ENCODE measurements around the gene CWC27.

Gene CWC27, protein sequence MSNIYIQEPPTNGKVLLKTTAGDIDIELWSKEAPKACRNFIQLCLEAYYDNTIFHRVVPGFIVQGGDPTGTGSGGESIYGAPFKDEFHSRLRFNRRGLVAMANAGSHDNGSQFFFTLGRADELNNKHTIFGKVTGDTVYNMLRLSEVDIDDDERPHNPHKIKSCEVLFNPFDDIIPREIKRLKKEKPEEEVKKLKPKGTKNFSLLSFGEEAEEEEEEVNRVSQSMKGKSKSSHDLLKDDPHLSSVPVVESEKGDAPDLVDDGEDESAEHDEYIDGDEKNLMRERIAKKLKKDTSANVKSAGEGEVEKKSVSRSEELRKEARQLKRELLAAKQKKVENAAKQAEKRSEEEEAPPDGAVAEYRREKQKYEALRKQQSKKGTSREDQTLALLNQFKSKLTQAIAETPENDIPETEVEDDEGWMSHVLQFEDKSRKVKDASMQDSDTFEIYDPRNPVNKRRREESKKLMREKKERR

GRCh38 chr5:64768358-64769312 lies at the start of gene CWC27, which contains the start of gene SREK1IP1:
CWC27 (plus strand) TSS chr5:64768930; CDS start chr5:64769147, 217 bp downstream.
SREK1IP1 (minus strand) TSS chr5:64768691; CDS start chr5:64768517, 174 bp downstream.
- H3K9me3 ChIP-seq (ENCODE audit: control insufficient read depth, low read depth, low read length), result no peaks in the 10 kb centered on the region
- peak within 1 kb of the TSS; percentile 99 for H3K9ac ChIP-seq (ENCODE audit: low read length)
- H3K4me1 ChIP-seq (ENCODE audit: control insufficient read depth, low read depth, low read length), result peaks cover 9% of the 10 kb centered on the region
- no peaks in the 10 kb centered on the region for H3K27me3 ChIP-seq (ENCODE audit: control insufficient read depth, insufficient read depth, low read length)
- H3K4me3 ChIP-seq (ENCODE audit: low read length), result peak within 1 kb of the TSS; percentile 94
- H3K27ac ChIP-seq (ENCODE audit: low read length), result peak within 1 kb of the TSS; percentile 100
- peaks cover 22% of the 10 kb centered on the region for H3K36me3 ChIP-seq (ENCODE audit: control insufficient read depth, low read depth, low read length)

GRCh38 chr5:64722588-64722987 lies 46.1 kb upstream of the CWC27 start:
- Histone ChIP-seq H3K27me3 (ENCODE audit: control insufficient read depth, insufficient read depth, low read length) (no peaks in the 10 kb centered on the region), H3K27ac (ENCODE audit: low read length) (no peak overlapping the region), H3K9me3 (ENCODE audit: control insufficient read depth, low read depth, low read length) (no peaks in the 10 kb centered on the region), H3K4me3 (ENCODE audit: low read length) (no peak overlapping the region), H3K36me3 (ENCODE audit: control insufficient read depth, low read depth, low read length) (peaks cover 11% of the 10 kb centered on the region), H3K4me1 (ENCODE audit: control insufficient read depth, low read depth, low read length) (no peaks in the 10 kb centered on the region), H3K9ac (ENCODE audit: low read length) (no peak overlapping the region)

DNA sequence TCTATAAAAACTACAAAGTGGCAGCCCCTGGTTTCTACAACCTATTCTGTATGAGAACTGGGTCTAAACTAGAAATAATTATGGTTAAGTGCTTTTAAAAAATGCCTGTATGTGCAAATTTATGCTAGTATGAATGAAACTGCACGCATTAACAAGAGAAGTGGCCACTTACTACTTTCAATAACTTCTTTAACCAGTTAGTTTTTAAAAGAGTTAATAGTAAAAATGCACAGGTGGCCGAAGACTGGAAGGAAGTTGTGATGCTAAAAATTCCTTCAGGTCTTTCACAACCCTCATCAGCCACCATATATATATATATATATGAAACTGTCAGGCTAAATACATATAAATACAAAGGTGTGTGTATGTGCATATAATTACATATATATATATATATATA lies 41.6 kb upstream of the CWC27 start:
- Histone ChIP-seq H3K4me1 (ENCODE audit: control insufficient read depth, low read depth, low read length) (no peaks in the 10 kb centered on the region), H3K9ac (ENCODE audit: low read length) (no peak overlapping the region), H3K9me3 (ENCODE audit: control insufficient read depth, low read depth, low read length) (no peaks in the 10 kb centered on the region), H3K36me3 (ENCODE audit: control insufficient read depth, low read depth, low read length) (peaks cover 16% of the 10 kb centered on the region), H3K27ac (ENCODE audit: low read length) (no peak overlapping the region), H3K4me3 (ENCODE audit: low read length) (no peak overlapping the region), H3K27me3 (ENCODE audit: control insufficient read depth, insufficient read depth, low read length) (no peaks in the 10 kb centered on the region)

DNA sequence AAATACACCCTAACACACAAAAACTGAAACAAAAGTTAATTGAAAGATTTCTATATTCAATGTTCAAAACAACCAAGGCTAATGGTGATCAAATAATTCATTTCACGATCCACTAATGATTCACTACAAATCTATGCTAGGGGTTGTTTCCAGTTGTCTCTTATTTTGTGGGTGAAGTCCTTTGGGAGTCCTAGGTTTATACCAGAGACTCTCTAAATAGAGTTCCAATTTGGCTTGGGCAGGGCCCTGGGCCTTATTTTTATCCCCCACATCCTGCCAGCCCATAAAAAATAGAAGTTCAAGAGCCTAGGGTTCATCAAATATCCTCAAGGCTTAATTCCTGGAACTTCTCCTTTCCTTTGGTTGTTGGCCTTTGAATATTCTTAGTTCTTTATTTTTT lies 26.3 kb upstream of the CWC27 start:
- H3K4me3 ChIP-seq (ENCODE audit: low read length), result no peak overlapping the region

DNA sequence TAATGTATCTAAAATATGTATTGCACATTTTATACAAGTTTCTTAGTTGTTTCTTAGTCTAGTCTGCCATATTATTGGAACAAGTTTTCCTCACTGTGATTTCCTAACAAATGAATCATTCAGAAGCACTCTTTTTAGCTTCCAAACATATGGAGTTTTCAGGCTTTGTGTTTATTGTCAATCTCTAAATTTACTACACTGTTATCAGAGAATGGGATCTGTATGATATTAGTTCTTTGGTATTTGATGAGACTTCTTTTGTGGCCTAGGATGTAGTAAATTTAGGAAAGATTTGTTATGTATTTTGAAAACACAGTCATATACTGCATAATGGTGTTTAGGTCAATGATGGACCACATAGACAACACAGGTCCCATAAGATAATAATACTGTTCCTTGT lies 25.9 kb upstream of the CWC27 start:
- H3K4me1 ChIP-seq (ENCODE audit: control insufficient read depth, low read depth, low read length), result peaks cover 3% of the 10 kb centered on the region
- no peaks in the 10 kb centered on the region for H3K9me3 ChIP-seq (ENCODE audit: control insufficient read depth, low read depth, low read length)
- H3K27me3 ChIP-seq (ENCODE audit: control insufficient read depth, insufficient read depth, low read length), result no peaks in the 10 kb centered on the region
- no peak overlapping the region for H3K9ac ChIP-seq (ENCODE audit: low read length)
- H3K36me3 ChIP-seq (ENCODE audit: control insufficient read depth, low read depth, low read length), result peaks cover 23% of the 10 kb centered on the region
- no peak overlapping the region for H3K27ac ChIP-seq (ENCODE audit: low read length)
- H3K4me3 ChIP-seq (ENCODE audit: low read length), result no peak overlapping the region

More for the DNA sequence above, 26.3 kb upstream of the CWC27 start:
- Histone ChIP-seq H3K9ac (ENCODE audit: low read length) (no peak overlapping the region), H3K27ac (ENCODE audit: low read length) (no peak overlapping the region), H3K27me3 (ENCODE audit: control insufficient read depth, insufficient read depth, low read length) (no peaks in the 10 kb centered on the region), H3K4me1 (ENCODE audit: control insufficient read depth, low read depth, low read length) (peaks cover 3% of the 10 kb centered on the region), H3K36me3 (ENCODE audit: control insufficient read depth, low read depth, low read length) (peaks cover 24% of the 10 kb centered on the region), H3K9me3 (ENCODE audit: control insufficient read depth, low read depth, low read length) (no peaks in the 10 kb centered on the region)

DNA sequence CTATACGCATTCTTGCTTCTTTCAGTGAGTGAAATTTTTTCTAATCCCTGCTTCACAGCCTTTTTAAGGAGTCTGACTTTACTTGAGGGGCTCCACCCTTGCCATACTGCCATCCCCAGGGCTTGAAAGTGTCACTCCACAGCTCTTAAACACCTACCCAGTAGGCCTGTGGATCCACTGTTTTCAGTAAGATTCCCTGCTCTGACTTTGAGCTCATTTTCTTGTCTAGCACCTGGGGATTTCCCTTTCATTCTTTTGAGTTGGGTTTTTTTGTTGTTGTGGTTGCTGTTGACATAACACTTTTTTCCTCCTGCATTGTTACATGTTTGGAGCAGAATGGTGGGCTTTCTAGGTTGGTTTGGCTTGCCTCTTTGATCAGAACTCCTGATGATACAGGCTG lies 23.8 kb upstream of the CWC27 start:
- no peak overlapping the region for H3K27ac ChIP-seq (ENCODE audit: low read length)

DNA sequence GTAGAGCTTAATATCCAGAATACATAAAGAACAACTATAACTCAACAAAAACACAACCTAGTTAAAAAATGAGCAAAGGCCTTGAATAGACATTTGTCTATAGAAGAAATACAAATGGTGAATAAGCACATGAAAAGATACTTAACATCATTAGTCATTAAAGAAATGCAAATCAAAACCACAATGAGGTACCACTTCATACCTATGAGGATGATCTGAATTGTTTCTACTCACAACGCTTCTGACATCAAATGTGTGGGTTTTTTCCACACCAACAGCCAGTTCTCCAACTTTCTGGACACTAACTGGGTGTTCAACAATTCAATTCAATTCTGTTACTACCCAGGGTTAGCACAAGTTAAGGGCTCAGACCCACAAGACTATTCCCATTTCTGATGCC lies 22.3 kb upstream of the CWC27 start:
- Histone ChIP-seq H3K9ac (ENCODE audit: low read length) (no peak overlapping the region), H3K4me3 (ENCODE audit: low read length) (no peak overlapping the region), H3K9me3 (ENCODE audit: control insufficient read depth, low read depth, low read length) (no peaks in the 10 kb centered on the region), H3K4me1 (ENCODE audit: control insufficient read depth, low read depth, low read length) (peaks cover 3% of the 10 kb centered on the region), H3K36me3 (ENCODE audit: control insufficient read depth, low read depth, low read length) (no peaks in the 10 kb centered on the region), H3K27me3 (ENCODE audit: control insufficient read depth, insufficient read depth, low read length) (no peaks in the 10 kb centered on the region), H3K27ac (ENCODE audit: low read length) (no peak overlapping the region)

More for the DNA sequence above, 23.8 kb upstream of the CWC27 start:
- H3K4me3 ChIP-seq (ENCODE audit: low read length), result no peak overlapping the region
- H3K36me3 ChIP-seq (ENCODE audit: control insufficient read depth, low read depth, low read length), result peaks cover 8% of the 10 kb centered on the region
- H3K9ac ChIP-seq (ENCODE audit: low read length), result no peak overlapping the region
- no peaks in the 10 kb centered on the region for H3K27me3 ChIP-seq (ENCODE audit: control insufficient read depth, insufficient read depth, low read length)
- H3K9me3 ChIP-seq (ENCODE audit: control insufficient read depth, low read depth, low read length), result no peaks in the 10 kb centered on the region
- H3K4me1 ChIP-seq (ENCODE audit: control insufficient read depth, low read depth, low read length), result peaks cover 3% of the 10 kb centered on the region

DNA sequence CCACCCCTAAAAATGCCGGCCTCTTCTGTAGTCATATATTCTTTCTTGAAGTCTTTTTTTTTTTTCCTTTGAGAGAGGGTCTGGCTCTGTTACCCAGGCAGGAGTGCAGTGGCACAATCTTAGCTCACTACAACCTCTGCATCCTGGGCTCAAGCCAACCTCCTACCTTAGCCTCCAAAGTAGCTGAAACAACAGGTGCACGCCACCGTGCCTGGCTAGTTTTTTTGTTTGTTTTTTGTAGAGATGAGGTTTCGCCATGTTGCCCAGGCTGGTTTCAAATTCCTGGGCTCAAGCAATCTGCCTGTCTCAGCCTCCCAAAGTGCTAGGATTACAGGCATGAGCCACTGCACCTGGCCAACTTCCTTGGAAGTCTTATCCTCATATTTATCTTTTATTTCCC lies 19.3 kb upstream of the CWC27 start:
- Histone ChIP-seq H3K4me1 (ENCODE audit: control insufficient read depth, low read depth, low read length) (peaks cover 3% of the 10 kb centered on the region), H3K4me3 (ENCODE audit: low read length) (no peak overlapping the region), H3K9me3 (ENCODE audit: control insufficient read depth, low read depth, low read length) (no peaks in the 10 kb centered on the region), H3K36me3 (ENCODE audit: control insufficient read depth, low read depth, low read length) (peaks cover 12% of the 10 kb centered on the region), H3K27me3 (ENCODE audit: control insufficient read depth, insufficient read depth, low read length) (no peaks in the 10 kb centered on the region), H3K27ac (ENCODE audit: low read length) (no peak overlapping the region), H3K9ac (ENCODE audit: low read length) (no peak overlapping the region)

DNA sequence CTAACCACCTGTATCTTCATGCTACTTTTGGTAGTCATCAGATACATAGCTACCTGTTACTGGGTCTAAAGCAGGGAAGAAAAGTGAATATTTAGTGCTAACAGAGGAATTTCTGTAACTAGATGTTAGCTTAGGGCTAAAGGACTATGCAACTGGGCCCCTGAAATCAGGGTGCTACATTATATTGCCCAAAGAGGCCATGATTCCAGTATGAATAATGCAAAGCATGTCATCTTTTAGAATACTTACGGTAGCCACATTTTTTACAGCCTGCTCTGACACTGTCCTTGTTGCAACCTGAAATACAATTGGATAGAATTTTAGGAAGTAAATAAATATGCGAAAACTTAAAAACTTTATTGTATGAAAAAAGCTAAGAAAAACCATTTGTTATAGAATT lies 14.7 kb upstream of the CWC27 start:
- H3K27me3 ChIP-seq (ENCODE audit: control insufficient read depth, insufficient read depth, low read length), result no peaks in the 10 kb centered on the region
- H3K4me1 ChIP-seq (ENCODE audit: control insufficient read depth, low read depth, low read length), result no peaks in the 10 kb centered on the region
- no peak overlapping the region for H3K4me3 ChIP-seq (ENCODE audit: low read length)
- H3K9ac ChIP-seq (ENCODE audit: low read length), result no peak overlapping the region
- peaks cover 12% of the 10 kb centered on the region for H3K36me3 ChIP-seq (ENCODE audit: control insufficient read depth, low read depth, low read length)
- no peaks in the 10 kb centered on the region for H3K9me3 ChIP-seq (ENCODE audit: control insufficient read depth, low read depth, low read length)
- no peak overlapping the region for H3K27ac ChIP-seq (ENCODE audit: low read length)

GRCh38 chr5:64758901-64759300 lies 9.8 kb upstream of the CWC27 start:
- Histone ChIP-seq H3K4me3 (ENCODE audit: low read length) (no peak overlapping the region), H3K27me3 (ENCODE audit: control insufficient read depth, insufficient read depth, low read length) (no peaks in the 10 kb centered on the region), H3K9ac (ENCODE audit: low read length) (no peak overlapping the region), H3K9me3 (ENCODE audit: control insufficient read depth, low read depth, low read length) (no peaks in the 10 kb centered on the region), H3K27ac (ENCODE audit: low read length) (no peak overlapping the region), H3K36me3 (ENCODE audit: control insufficient read depth, low read depth, low read length) (peaks cover 10% of the 10 kb centered on the region), H3K4me1 (ENCODE audit: control insufficient read depth, low read depth, low read length) (peaks cover 17% of the 10 kb centered on the region)

GRCh38 chr5:64759960-64760660 lies 8.6 kb upstream of the CWC27 start:
- no peak overlapping the region for H3K4me3 ChIP-seq (ENCODE audit: low read length)
- H3K9ac ChIP-seq (ENCODE audit: low read length), result no peak overlapping the region
- H3K27ac ChIP-seq (ENCODE audit: low read length), result no peak overlapping the region
- no peaks in the 10 kb centered on the region for H3K9me3 ChIP-seq (ENCODE audit: control insufficient read depth, low read depth, low read length)
- H3K27me3 ChIP-seq (ENCODE audit: control insufficient read depth, insufficient read depth, low read length), result no peaks in the 10 kb centered on the region
- peaks cover 17% of the 10 kb centered on the region for H3K4me1 ChIP-seq (ENCODE audit: control insufficient read depth, low read depth, low read length)
- peaks cover 21% of the 10 kb centered on the region for H3K36me3 ChIP-seq (ENCODE audit: control insufficient read depth, low read depth, low read length)
